CD14-positive monocyte (primary cell): ENCODE measurements around the gene PLEKHD1. TPM values are rescaled to one million over a fixed set of nuclear protein-coding genes. Genes with fewer than 3 reads are reported as not detected.

Source experiments
- DNase-seq, 3 donors: peaks; one replicate each; pipeline ENCODE4 v3.0.0-alpha.2; 2011 to 2022
- H2AFZ ChIP-seq: 2 replicates; pipeline ENCODE4 v1.6.0; 2012; ENCODE audit warnings: mild to moderate bottlenecking, low read depth, low read length, inconsistent platforms; ENCODE audit not compliant: insufficient read depth, poor library complexity, severe bottlenecking
- H3K27ac ChIP-seq, 2 donors: 1 replicate in 1 of 2; 2 replicates in 1 of 2; pipeline ENCODE4 v1.5.1; 2012 to 2013; ENCODE audit warnings: low read length in 2 of 2, control low read depth in 1 of 2, inconsistent platforms in 1 of 2, low read depth in 1 of 2, mild to moderate bottlenecking in 1 of 2
- H3K27me3 ChIP-seq, 2 donors: one replicate each; pipeline versions ENCODE4 v1.6.0 to v1.6.1; 2011 to 2013; ENCODE audit warnings: low read length in 2 of 2; ENCODE audit not compliant: control insufficient read depth in 2 of 2, insufficient read depth in 2 of 2
- H3K36me3 ChIP-seq, 2 donors: replicated peaks in 1 of 2; 1 replicate in 1 of 2; 2 replicates in 1 of 2; pipeline versions ENCODE4 v1.5.1 to v1.6.1; 2012 to 2013; ENCODE audit warnings: low read length in 2 of 2, control low read depth in 1 of 2, inconsistent platforms in 1 of 2, mild to moderate bottlenecking in 1 of 2; ENCODE audit not compliant: insufficient read depth in 2 of 2, control insufficient read depth in 1 of 2
- H3K4me1 ChIP-seq, 2 donors: 1 replicate in 1 of 2; 2 replicates in 1 of 2; pipeline versions ENCODE4 v1.5.1 to v1.6.1; 2012 to 2013; ENCODE audit warnings: low read length in 2 of 2, control low read depth in 1 of 2, inconsistent platforms in 1 of 2, mild to moderate bottlenecking in 1 of 2, moderate library complexity in 1 of 2; ENCODE audit not compliant: insufficient read depth in 2 of 2, control insufficient read depth in 1 of 2
- H3K4me2 ChIP-seq: replicated peaks from 2 replicates; pipeline ENCODE3; 2012; ENCODE audit warnings: low read length, moderate library complexity, mild to moderate bottlenecking; ENCODE audit not compliant: poor library complexity, severe bottlenecking; ENCODE audit errors: extremely low read depth
- H3K4me3 ChIP-seq, 3 experiments: fragments of 200-600 bp in 1 of 3; sonication (generic) in 1 of 3; replicated peaks in 1 of 3; 1 replicate in 2 of 3; 2 replicates in 1 of 3; pipeline ENCODE4 v1.5.1; 2011 to 2013; ENCODE audit warnings: low read length in 3 of 3, mild to moderate bottlenecking in 3 of 3, control low read depth in 2 of 3, low read depth in 2 of 3, inconsistent platforms in 1 of 3, moderate library complexity in 1 of 3
- H3K79me2 ChIP-seq: 2 replicates; pipeline ENCODE4 v1.6.0; 2012; ENCODE audit warnings: mild to moderate bottlenecking, control low read depth, inconsistent platforms, low read length, moderate library complexity; ENCODE audit not compliant: insufficient read depth
- H3K9ac ChIP-seq: 2 replicates; pipeline ENCODE4 v1.6.0; 2017; ENCODE audit warnings: low read length, mild to moderate bottlenecking; ENCODE audit not compliant: insufficient read depth, poor library complexity, severe bottlenecking
- H3K9me3 ChIP-seq, 2 donors: replicated peaks in 1 of 2; 1 replicate in 1 of 2; 2 replicates in 1 of 2; pipeline versions ENCODE4 v1.5.1 to v1.6.1; 2012 to 2013; ENCODE audit warnings: low read length in 2 of 2, control low read depth in 1 of 2; ENCODE audit not compliant: control insufficient read depth in 1 of 2, insufficient read depth in 1 of 2
- H4K20me1 ChIP-seq: 2 replicates; pipeline ENCODE4 v1.6.0; 2012; ENCODE audit warnings: mild to moderate bottlenecking, low read length, control low read depth, moderate library complexity; ENCODE audit not compliant: insufficient read depth
- H3K27ac Mint-ChIP-seq, 7 donors: one replicate each; pipeline ENCODE4 v1.8.0; 2020; ENCODE audit warnings: mild to moderate bottlenecking in 7 of 7, mixed read lengths in 7 of 7, moderate library complexity in 6 of 7, inconsistent platforms in 2 of 7
- H3K27me3 Mint-ChIP-seq, 3 donors: one replicate each; pipeline ENCODE4 v1.8.0; 2021 to 2022; ENCODE audit warnings: low read depth in 3 of 3, mild to moderate bottlenecking in 3 of 3, mixed read lengths in 3 of 3, moderate library complexity in 3 of 3, inconsistent platforms in 1 of 3
- H3K36me3 Mint-ChIP-seq, 2 donors: one replicate each; pipeline ENCODE4 v1.8.0; 2020; ENCODE audit warnings: mixed read lengths in 2 of 2, inconsistent platforms in 1 of 2, mild to moderate bottlenecking in 1 of 2
- H3K4me1 Mint-ChIP-seq: one replicate; pipeline ENCODE4 v1.8.0; 2020; ENCODE audit warnings: mild to moderate bottlenecking, mixed read lengths
- H3K4me3 Mint-ChIP-seq, 2 donors: one replicate each; pipeline ENCODE4 v1.8.0; 2020; ENCODE audit warnings: mild to moderate bottlenecking in 2 of 2, mixed read lengths in 2 of 2, moderate library complexity in 1 of 2
- H3K9me3 Mint-ChIP-seq, 7 donors: one replicate each; pipeline ENCODE4 v1.8.0; 2020 to 2022; ENCODE audit warnings: mixed read lengths in 7 of 7, mild to moderate bottlenecking in 6 of 7, moderate library complexity in 6 of 7, inconsistent platforms in 2 of 7
- WGBS: methylation state at CpG from one replicate; pipeline ENCODE4 v1.1.5; 2013; ENCODE audit warnings: missing lambda C conversion rate; ENCODE audit not compliant: insufficient coverage; 5-methylcytosine and 5-hydroxymethylcytosine counted together
- intact Hi-C, 2 donors: fragments of 100-400 bp; cut with micrococcal nuclease; formaldehyde crosslinking; loops; one replicate each; pipeline versions ENCODE4 v1.15.0 to v1.15.1; 2023
- polyA plus RNA-seq, 3 donors: library from polyadenylated mRNA; depleted of rRNA in 1 of 3; unstranded in 2 of 3; stranded (reverse) in 1 of 3; fragments of 300-500 nt in 2 of 3; fragments of >200 nt in 1 of 3; fragmentation: Illumina TruSeq in 2 of 3; gene quantifications; 1 replicate in 2 of 3; 2 replicates in 1 of 3; pipeline ENCODE4 v1.2.3, GENCODE V29; 2012 to 2021
- TF ChIP-seq, protein P1 (sequence below): fragments of 200-600 bp; IDR thresholded peaks from one replicate; pipeline ENCODE4 v1.8.0; 2022; ENCODE audit warnings: antibody characterized with exemption, mild to moderate bottlenecking

Gene PLEKHD1
- polyA plus RNA-seq, 3 donors: 0.09 TPM; not detected in 2

DNA sequence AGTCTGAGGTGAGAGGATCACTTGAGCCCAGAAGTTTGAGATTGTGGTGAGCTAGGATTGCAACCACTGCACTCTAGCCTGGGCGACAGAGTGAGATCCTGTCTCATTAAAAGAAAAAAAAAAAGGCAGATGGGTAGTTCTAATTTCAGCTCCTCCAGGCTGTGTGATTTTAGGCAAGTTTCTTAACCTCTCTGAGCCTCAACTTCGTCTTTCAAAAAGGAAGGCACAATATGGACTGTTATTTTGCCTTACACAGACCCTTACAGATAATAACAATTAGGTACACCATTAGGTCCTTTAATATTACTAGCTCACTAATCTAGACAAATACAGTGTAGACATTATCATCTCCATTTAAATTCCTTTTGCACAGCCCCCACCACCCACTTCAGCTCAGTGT lies 94.9 kb downstream of the PLEKHD1 start:
- H3K27ac Mint-ChIP-seq: peak overlapping the region in 1 of 7 donors; percentile 85
- DNase-seq: no peak
- TF ChIP-seq, protein P1, sequence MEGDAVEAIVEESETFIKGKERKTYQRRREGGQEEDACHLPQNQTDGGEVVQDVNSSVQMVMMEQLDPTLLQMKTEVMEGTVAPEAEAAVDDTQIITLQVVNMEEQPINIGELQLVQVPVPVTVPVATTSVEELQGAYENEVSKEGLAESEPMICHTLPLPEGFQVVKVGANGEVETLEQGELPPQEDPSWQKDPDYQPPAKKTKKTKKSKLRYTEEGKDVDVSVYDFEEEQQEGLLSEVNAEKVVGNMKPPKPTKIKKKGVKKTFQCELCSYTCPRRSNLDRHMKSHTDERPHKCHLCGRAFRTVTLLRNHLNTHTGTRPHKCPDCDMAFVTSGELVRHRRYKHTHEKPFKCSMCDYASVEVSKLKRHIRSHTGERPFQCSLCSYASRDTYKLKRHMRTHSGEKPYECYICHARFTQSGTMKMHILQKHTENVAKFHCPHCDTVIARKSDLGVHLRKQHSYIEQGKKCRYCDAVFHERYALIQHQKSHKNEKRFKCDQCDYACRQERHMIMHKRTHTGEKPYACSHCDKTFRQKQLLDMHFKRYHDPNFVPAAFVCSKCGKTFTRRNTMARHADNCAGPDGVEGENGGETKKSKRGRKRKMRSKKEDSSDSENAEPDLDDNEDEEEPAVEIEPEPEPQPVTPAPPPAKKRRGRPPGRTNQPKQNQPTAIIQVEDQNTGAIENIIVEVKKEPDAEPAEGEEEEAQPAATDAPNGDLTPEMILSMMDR: no peak
- no peaks in the 10 kb centered on the region for H4K20me1 ChIP-seq
- H3K36me3 ChIP-seq: no peaks in the 10 kb centered on the region
- WGBS: 67% methylated on average over 1 of the region's 2 CpGs
- intact Hi-C loops: loop anchor here in 1 of 2 donors (5.0 to 10.0 kb wide), 2 partner anchors 42 to 335 kb away; no protein-coding TSS in a partner anchor
- peaks cover under 1 to 36% of the 10 kb centered on the region in 2 donors for H3K27me3 ChIP-seq
- no peak overlapping the region for H2AFZ ChIP-seq
- no peaks in the 10 kb centered on the region for H3K79me2 ChIP-seq
- H3K36me3 Mint-ChIP-seq: peaks cover 0 to 2% of the 10 kb centered on the region in 2 donors
- H3K4me2 ChIP-seq: no peak overlapping the region
- H3K27ac ChIP-seq: no peak overlapping the region
- peaks cover 22% of the 10 kb centered on the region for H3K4me1 Mint-ChIP-seq
- H3K27me3 Mint-ChIP-seq: peaks cover 35 to 46% (median 37%) of the 10 kb centered on the region in 3 donors
- H3K9me3 Mint-ChIP-seq: peaks cover 3 to 12% (median 5%) of the 10 kb centered on the region in 7 donors
- no peak overlapping the region for H3K9ac ChIP-seq
- no peak overlapping the region for H3K4me3 Mint-ChIP-seq
- peaks cover 0 to 7% of the 10 kb centered on the region in 2 donors for H3K9me3 ChIP-seq
- H3K4me1 ChIP-seq: peaks cover 4 to 7% of the 10 kb centered on the region in 2 donors
- no peak overlapping the region for H3K4me3 ChIP-seq

DNA sequence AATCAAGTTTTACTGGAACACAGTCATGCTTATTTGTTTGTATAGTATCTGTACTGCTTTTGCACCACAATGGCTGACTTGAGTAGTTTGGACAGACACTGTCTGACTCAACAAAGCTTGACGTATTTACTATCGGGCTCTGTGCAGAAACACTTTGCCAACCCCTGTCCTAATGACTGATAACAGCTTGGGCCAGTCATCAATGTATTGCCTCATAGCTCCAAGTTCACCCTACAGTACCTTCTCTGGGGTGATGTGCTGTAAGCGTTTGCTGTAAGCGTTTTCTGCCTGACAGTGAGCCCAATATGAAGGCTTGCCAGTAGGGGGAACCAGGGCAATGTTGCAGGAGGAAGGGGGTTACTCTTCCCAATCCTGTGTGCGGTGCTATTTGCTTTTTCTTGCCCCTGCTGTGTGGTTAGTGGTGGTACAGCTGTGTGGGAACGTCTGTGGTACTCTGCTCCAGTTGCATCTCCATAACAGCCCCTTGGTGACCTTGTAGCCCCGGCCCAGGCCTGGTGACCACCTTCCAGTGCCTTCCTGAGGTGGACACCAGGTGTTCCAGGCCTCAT lies 95.6 kb downstream of the PLEKHD1 start:
- Histone ChIP-seq H3K36me3 (no peaks in the 10 kb centered on the region), H3K4me3 (no peak overlapping the region), H3K9ac (no peak overlapping the region), H2AFZ (no peak overlapping the region), H3K4me2 (no peak overlapping the region), H3K4me1 (peaks cover 4 to 7% of the 10 kb centered on the region in 2 donors), H3K79me2 (no peaks in the 10 kb centered on the region), H3K9me3 (peaks cover 0 to 7% of the 10 kb centered on the region in 2 donors), H3K27me3 (peaks cover 0 to 30% of the 10 kb centered on the region in 2 donors), H4K20me1 (no peaks in the 10 kb centered on the region), H3K27ac (no peak overlapping the region)
- intact Hi-C loops: loop anchor here in 1 of 2 donors (10.0 kb wide), 1 partner anchor 445 kb away; no protein-coding TSS in a partner anchor
- peaks cover 31 to 40% (median 32%) of the 10 kb centered on the region in 3 donors for H3K27me3 Mint-ChIP-seq
- WGBS: 58% methylated on average over 6 of the region's 7 CpGs
- H3K4me1 Mint-ChIP-seq: peaks cover 19% of the 10 kb centered on the region
- H3K9me3 Mint-ChIP-seq: peaks cover 3 to 10% (median 5%) of the 10 kb centered on the region in 7 donors
- H3K36me3 Mint-ChIP-seq: no peaks in the 10 kb centered on the region
- TF ChIP-seq, protein P1: peak; percentile 42
- no peak overlapping the region for H3K4me3 Mint-ChIP-seq
- H3K27ac Mint-ChIP-seq: peak overlapping the region in 1 of 7 donors; percentile 85
- peak; percentile 14 to 45 (median 20) for DNase-seq

Other genes with a start within 250 kb of the PLEKHD1 start
- gene GALNT16, start 224.6 kb upstream of the PLEKHD1 start, polyA plus RNA-seq: under 1 TPM in 1 of 3 donors, not detected in 2; 0.01 TPM
- gene ERH, start 86.4 kb upstream of the PLEKHD1 start, polyA plus RNA-seq: 10 to 100 TPM; 63.6 to 67.0 (median 64.3) TPM
- 10 to 100 TPM; 28.6 to 44.2 (median 37.6) TPM for gene SLC39A9, start 86.0 kb upstream of the PLEKHD1 start, polyA plus RNA-seq
- not detected for gene CCDC177, start 90.1 kb downstream of the PLEKHD1 start, polyA plus RNA-seq
- gene SUSD6, start 126.9 kb downstream of the PLEKHD1 start, polyA plus RNA-seq: 10 to 100 TPM; 17.3 to 81.8 (median 30.1) TPM